Activated T-cell treated with anti-CD3 and anti-CD28 coated beads, Interleukin-2, amount 50 U/mL, for 4 hours (primary cell): ENCODE data around the gene PAEP. TPM values are rescaled to one million over a fixed set of nuclear protein-coding genes. Genes with fewer than 3 reads are reported as not detected.

ENCODE experiments used
- ATAC-seq, 2 donors: fragments of 200-7000 bp; cut with Tn5 transposase; one replicate each; pipeline ENCODE4 v1.10.0; 2021
- DNase-seq: peaks from one replicate; pipeline ENCODE4 v3.0.0-alpha.2; 2020
- H3K27me3 Mint-ChIP-seq: one replicate; pipeline ENCODE4 v1.8.0; 2021; ENCODE audit warnings: low read depth, mixed read lengths
- H3K36me3 Mint-ChIP-seq: one replicate; pipeline ENCODE4 v1.8.0; 2022; ENCODE audit warnings: mixed read lengths; ENCODE audit not compliant: insufficient read depth
- H3K4me1 Mint-ChIP-seq: one replicate; pipeline ENCODE4 v1.8.0; 2021; ENCODE audit warnings: low read depth, mixed read lengths
- H3K4me3 Mint-ChIP-seq: one replicate; pipeline ENCODE4 v1.8.0; 2021; ENCODE audit warnings: mild to moderate bottlenecking, moderate library complexity, mixed read lengths
- H3K9me3 Mint-ChIP-seq: one replicate; pipeline ENCODE4 v1.8.0; 2021; ENCODE audit warnings: mixed read lengths
- total RNA-seq, 3 donors: library from RNA; stranded (reverse); gene quantifications; one replicate each; pipeline ENCODE4 v1.2.1, GENCODE V29; 2021

Gene PAEP
- total RNA-seq, 3 donors from 2014 or later, result not detected

- H3K9me3 Mint-ChIP-seq, result no peaks in the 10 kb centered on the region
- H3K27me3 Mint-ChIP-seq, result peaks cover 19% of the 10 kb centered on the region
- no peak overlapping the region for H3K4me3 Mint-ChIP-seq
- no peaks in the 10 kb centered on the region for H3K36me3 Mint-ChIP-seq
- ATAC-seq, result no peak
- no peaks in the 10 kb centered on the region for H3K4me1 Mint-ChIP-seq
- DNase-seq, result no peak
These were observed 23.4 kb downstream of the PAEP start for GRCh38 chr9:135584934-135585333.

- DNase-seq (no peak), ATAC-seq (no peak)
- H3K27me3 Mint-ChIP-seq, result peaks cover 22% of the 10 kb centered on the region
- H3K4me1 Mint-ChIP-seq, result no peaks in the 10 kb centered on the region
- H3K4me3 Mint-ChIP-seq, result no peak overlapping the region
- no peaks in the 10 kb centered on the region for H3K9me3 Mint-ChIP-seq
- H3K36me3 Mint-ChIP-seq, result no peaks in the 10 kb centered on the region
These were observed 25.1 kb downstream of the PAEP start for GRCh38 chr9:135586601-135587109.

- Mint-ChIP-seq H3K4me3 (no peak overlapping the region), H3K9me3 (no peaks in the 10 kb centered on the region), H3K27me3 (peaks cover 21% of the 10 kb centered on the region), H3K36me3 (no peaks in the 10 kb centered on the region), H3K4me1 (no peaks in the 10 kb centered on the region)
- ATAC-seq (no peak), DNase-seq (no peak)
These were observed 26.1 kb downstream of the PAEP start for GRCh38 chr9:135587658-135588057.

GRCh38 chr9:135588371-135588770 is 26.8 kb downstream of the PAEP start:
- no peaks in the 10 kb centered on the region for H3K4me1 Mint-ChIP-seq
- no peaks in the 10 kb centered on the region for H3K9me3 Mint-ChIP-seq
- H3K4me3 Mint-ChIP-seq, result no peak overlapping the region
- H3K27me3 Mint-ChIP-seq, result peaks cover 18% of the 10 kb centered on the region
- H3K36me3 Mint-ChIP-seq, result no peaks in the 10 kb centered on the region
- DNase-seq (no peak), ATAC-seq (no peak)

GRCh38 chr9:135588886-135589595 is 27.5 kb downstream of the PAEP start:
- H3K27me3 Mint-ChIP-seq, result peaks cover 19% of the 10 kb centered on the region
- H3K4me1 Mint-ChIP-seq, result no peaks in the 10 kb centered on the region
- no peaks in the 10 kb centered on the region for H3K9me3 Mint-ChIP-seq
- no peaks in the 10 kb centered on the region for H3K36me3 Mint-ChIP-seq
- no peak overlapping the region for H3K4me3 Mint-ChIP-seq
- ATAC-seq (no peak), DNase-seq (no peak)

- peaks cover 17% of the 10 kb centered on the region for H3K27me3 Mint-ChIP-seq
- DNase-seq (no peak), ATAC-seq (no peak)
- no peaks in the 10 kb centered on the region for H3K36me3 Mint-ChIP-seq
- no peaks in the 10 kb centered on the region for H3K9me3 Mint-ChIP-seq
- no peak overlapping the region for H3K4me3 Mint-ChIP-seq
- H3K4me1 Mint-ChIP-seq, result no peaks in the 10 kb centered on the region
These were observed 28.3 kb downstream of the PAEP start for GRCh38 chr9:135589596-135590485.

GRCh38 chr9:135590486-135591079 is 29.0 kb downstream of the PAEP start:
- no peak for ATAC-seq

GRCh38 chr9:135591506-135592330 is 30.2 kb downstream of the PAEP start:
- DNase-seq, result no peak
- no peaks in the 10 kb centered on the region for H3K9me3 Mint-ChIP-seq
- no peak for ATAC-seq
- peaks cover 22% of the 10 kb centered on the region for H3K27me3 Mint-ChIP-seq
- no peaks in the 10 kb centered on the region for H3K4me1 Mint-ChIP-seq
- no peak overlapping the region for H3K4me3 Mint-ChIP-seq
- H3K36me3 Mint-ChIP-seq, result no peaks in the 10 kb centered on the region

More at GRCh38 chr9:135590486-135591079, 29.0 kb downstream of the PAEP start:
- Mint-ChIP-seq H3K36me3 (no peaks in the 10 kb centered on the region), H3K4me3 (no peak overlapping the region), H3K27me3 (peaks cover 15% of the 10 kb centered on the region), H3K9me3 (no peaks in the 10 kb centered on the region), H3K4me1 (no peaks in the 10 kb centered on the region)
- DNase-seq, result no peak

GRCh38 chr9:135592331-135592590 is 30.7 kb downstream of the PAEP start:
- no peaks in the 10 kb centered on the region for H3K36me3 Mint-ChIP-seq
- H3K27me3 Mint-ChIP-seq, result peaks cover 22% of the 10 kb centered on the region
- DNase-seq, result no peak
- no peak overlapping the region for H3K4me3 Mint-ChIP-seq
- no peak for ATAC-seq
- no peaks in the 10 kb centered on the region for H3K9me3 Mint-ChIP-seq
- H3K4me1 Mint-ChIP-seq, result no peaks in the 10 kb centered on the region

- no peaks in the 10 kb centered on the region for H3K36me3 Mint-ChIP-seq
- H3K9me3 Mint-ChIP-seq, result no peaks in the 10 kb centered on the region
These were observed 31.1 kb downstream of the PAEP start for GRCh38 chr9:135592625-135593024.

GRCh38 chr9:135596211-135596610 is 34.7 kb downstream of the PAEP start:
- peaks cover 22% of the 10 kb centered on the region for H3K27me3 Mint-ChIP-seq
- DNase-seq (no peak), ATAC-seq (no peak)
- H3K4me3 Mint-ChIP-seq, result no peak overlapping the region
- no peaks in the 10 kb centered on the region for H3K9me3 Mint-ChIP-seq
- H3K4me1 Mint-ChIP-seq, result no peaks in the 10 kb centered on the region
- H3K36me3 Mint-ChIP-seq, result no peaks in the 10 kb centered on the region

More at GRCh38 chr9:135592625-135593024, 31.1 kb downstream of the PAEP start:
- Mint-ChIP-seq H3K4me1 (no peaks in the 10 kb centered on the region), H3K27me3 (peaks cover 22% of the 10 kb centered on the region), H3K4me3 (no peak overlapping the region)
- DNase-seq (no peak), ATAC-seq (no peak)

- DNase-seq (no peak), ATAC-seq (no peak)
- Mint-ChIP-seq H3K9me3 (no peaks in the 10 kb centered on the region), H3K4me1 (no peaks in the 10 kb centered on the region), H3K4me3 (no peak overlapping the region), H3K27me3 (peaks cover 19% of the 10 kb centered on the region), H3K36me3 (no peaks in the 10 kb centered on the region)
These were observed 38.8 kb downstream of the PAEP start for GRCh38 chr9:135600296-135600817.

- ATAC-seq (no peak), DNase-seq (no peak)
- peaks cover 12% of the 10 kb centered on the region for H3K27me3 Mint-ChIP-seq
- no peak overlapping the region for H3K4me3 Mint-ChIP-seq
- no peaks in the 10 kb centered on the region for H3K4me1 Mint-ChIP-seq
- no peaks in the 10 kb centered on the region for H3K36me3 Mint-ChIP-seq
- no peaks in the 10 kb centered on the region for H3K9me3 Mint-ChIP-seq
These were observed 40.4 kb downstream of the PAEP start for GRCh38 chr9:135601988-135602387.
